Fibroblast of mammary gland (primary cell): ENCODE data around the gene PITPNM3.

Experiments
- DNase-seq: peaks from one replicate; pipeline ENCODE4 v3.0.0-alpha.2; 2010; ENCODE audit warnings: low read depth
- H3K4me3 ChIP-seq: 2 replicates; pipeline ENCODE4 v1.5.1; 2011; ENCODE audit warnings: low read depth, mild to moderate bottlenecking, low read length, moderate library complexity; ENCODE audit not compliant: control insufficient read depth
- CTCF ChIP-seq: conservative IDR thresholded peaks from 2 replicates; pipeline ENCODE4 v1.5.1; 2011; ENCODE audit warnings: low read depth, low read length, inconsistent platforms; ENCODE audit not compliant: control insufficient read depth, insufficient read depth

The PITPNM3 gene

GRCh38 chr17:6569370-6570285, 13.3 kb upstream of the PITPNM3 start:
- no peak for TF ChIP-seq CTCF
- H3K4me3 ChIP-seq: no peak overlapping the region
- DNase-seq: no peak

- no peak for TF ChIP-seq CTCF
- DNase-seq: no peak
- no peak overlapping the region for H3K4me3 ChIP-seq
These were observed 11.9 kb upstream of the PITPNM3 start for GRCh38 chr17:6568184-6568758.

GRCh38 chr17:6567528-6568183, 11.3 kb upstream of the PITPNM3 start:
- no peak for TF ChIP-seq CTCF
- no peak overlapping the region for H3K4me3 ChIP-seq
- DNase-seq: no peak

GRCh38 chr17:6561446-6561845, 5.1 kb upstream of the PITPNM3 start:
- DNase-seq: no peak
- no peak for TF ChIP-seq CTCF
- H3K4me3 ChIP-seq: no peak overlapping the region

- TF ChIP-seq CTCF: no peak
These were observed 4.1 kb upstream of the PITPNM3 start for GRCh38 chr17:6560496-6560895.

GRCh38 chr17:6559753-6560215, 3.4 kb upstream of the PITPNM3 start:
- H3K4me3 ChIP-seq: no peak overlapping the region
- no peak for TF ChIP-seq CTCF
- no peak for DNase-seq

More at GRCh38 chr17:6560496-6560895, 4.1 kb upstream of the PITPNM3 start:
- H3K4me3 ChIP-seq: no peak overlapping the region
- no peak for DNase-seq
